Gastrocnemius medialis (tissue), 4 donors: ENCODE results near the gene MEIS2. TPM values are rescaled to one million over a fixed set of nuclear protein-coding genes. Genes with fewer than 3 reads are reported as not detected.

Experiments used
- ATAC-seq, 2 donors: fragments of 150-250 bp; one replicate each; pipeline ENCODE4 v1.9.1; 2016
- DNase-seq, 2 donors: peaks; one replicate each; pipeline ENCODE4 v3.0.0-alpha.2; 2019
- H3K27ac ChIP-seq, 4 donors: fragments of 200-600 bp; sonication (generic); 1 replicate in 1 of 4; 2 replicates in 3 of 4; pipeline ENCODE4 v1.5.1; 2016 to 2018; ENCODE audit warnings: mild to moderate bottlenecking in 2 of 4, moderate library complexity in 1 of 4
- H3K27me3 ChIP-seq, 3 donors: fragments of 200-600 bp; sonication (generic) in 2 of 3; 1 replicate in 1 of 3; 2 replicates in 2 of 3; pipeline versions ENCODE4 v1.5.1 to v1.6.0; 2016 to 2019; ENCODE audit warnings: mild to moderate bottlenecking in 1 of 3, moderate library complexity in 1 of 3
- H3K36me3 ChIP-seq, 2 donors: fragments of 200-600 bp; sonication (generic) in 1 of 2; one replicate each; pipeline ENCODE4 v1.5.1; 2017 to 2018
- H3K4me1 ChIP-seq, 2 donors: fragments of 200-600 bp; sonication (generic) in 1 of 2; one replicate each; pipeline ENCODE4 v1.5.1; 2016 to 2017; ENCODE audit warnings: mild to moderate bottlenecking in 2 of 2
- H3K4me3 ChIP-seq, 4 donors: fragments of 200-600 bp; sonication (generic) in 3 of 4; 1 replicate in 1 of 4; 2 replicates in 3 of 4; pipeline ENCODE4 v1.5.1; 2016 to 2019; ENCODE audit warnings: mild to moderate bottlenecking in 2 of 4
- H3K9me3 ChIP-seq, 3 donors: fragments of 200-600 bp; sonication (generic) in 2 of 3; 1 replicate in 1 of 3; 2 replicates in 2 of 3; pipeline ENCODE4 v1.5.1; 2016 to 2019
- CTCF ChIP-seq, 5 experiments: fragments of 450-650 bp in 3 of 5; fragments of 200-600 bp in 2 of 5; sonication (generic) in 2 of 5; IDR thresholded peaks in 4 of 5; conservative IDR thresholded peaks in 1 of 5; 1 replicate in 4 of 5; 2 replicates in 1 of 5; pipeline ENCODE4 v1.5.1; 2016 to 2019; ENCODE audit warnings: antibody characterized with exemption in 5 of 5, mild to moderate bottlenecking in 3 of 5, moderate library complexity in 3 of 5
- POLR2A ChIP-seq, 2 donors: fragments of 450-650 bp; IDR thresholded peaks; one replicate each; pipeline ENCODE4 v1.6.1; 2017; ENCODE audit warnings: antibody characterized with exemption in 2 of 2, mild to moderate bottlenecking in 2 of 2, moderate library complexity in 2 of 2
- in situ Hi-C, 4 donors: fragments of 200-750 bp; cut with MboI; loops; one replicate each; pipeline versions ENCODE4 v1.15.0 to v1.8.0; 2017; ENCODE audit warnings: low sequenced_read_pairs in 4 of 4
- intact Hi-C: fragments of 100-400 bp; cut with DNase I; formaldehyde crosslinking; loops from one replicate; pipeline ENCODE4 v1.15.1; 2023; ENCODE audit warnings: low total_unique reads
- total RNA-seq, 4 donors: library from RNA; depleted of rRNA; stranded (reverse); fragments of >200 nt; gene quantifications; one replicate each; pipeline versions ENCODE4 v1.1.0 to v1.2.3, GENCODE V29; 2016

The MEIS2 gene
- total RNA-seq, 4 donors from 2014 or later: 0.31 to 1.8 (median 0.40) TPM; not detected in 1

GRCh38 chr15:36877796-36878683 is 222.3 kb downstream of the MEIS2 start:
- intact Hi-C loops (no loop called here), in situ Hi-C loops (loop anchor here in 3 of 4 donors (25.0 kb wide), 2 partner anchors 234 to 1009 kb away; partner anchors contain the start of gene MEIS2 (in 3 of the 3))
- H3K9me3 ChIP-seq: no peaks in the 10 kb centered on the region
- H3K27ac ChIP-seq: no peak overlapping the region
- H3K36me3 ChIP-seq: no peaks in the 10 kb centered on the region
- peak overlapping the region in 2 of 4 donors; percentile 10 to 30 for H3K4me3 ChIP-seq
- peaks cover 9 to 11% of the 10 kb centered on the region in 2 donors for H3K4me1 ChIP-seq
- ATAC-seq: peak in 1 of 2 donors; percentile 30
- DNase-seq: no peak
- H3K27me3 ChIP-seq: peaks cover 67 to 89% (median 74%) of the 10 kb centered on the region in 3 donors
- TF ChIP-seq CTCF (IDR thresholded peaks at IDR 0.05 in 4 of 5, conservative IDR thresholded peaks at IDR 0.05 in 1 of 5) (no peak), POLR2A (IDR thresholded peaks at IDR 0.05) (no peak)

- no peaks in the 10 kb centered on the region for H3K36me3 ChIP-seq
- intact Hi-C loops (no loop called here), in situ Hi-C loops (loop anchor here in 3 of 4 donors (25.0 kb wide), 2 partner anchors 235 to 1010 kb away; partner anchors contain the start of gene MEIS2 (in 3 of the 3))
- DNase-seq (no peak), ATAC-seq (no peak)
- no peaks in the 10 kb centered on the region for H3K9me3 ChIP-seq
- H3K4me1 ChIP-seq: peaks cover 9 to 11% of the 10 kb centered on the region in 2 donors
- H3K27me3 ChIP-seq: peaks cover 60 to 81% (median 66%) of the 10 kb centered on the region in 3 donors
- TF ChIP-seq CTCF (IDR thresholded peaks at IDR 0.05 in 4 of 5, conservative IDR thresholded peaks at IDR 0.05 in 1 of 5) (no peak), POLR2A (IDR thresholded peaks at IDR 0.05) (no peak)
- H3K27ac ChIP-seq: no peak overlapping the region
- H3K4me3 ChIP-seq: no peak overlapping the region
Measured at GRCh38 chr15:36877294-36877693, 223.1 kb downstream of the MEIS2 start.

GRCh38 chr15:36875740-36876334 is 224.5 kb downstream of the MEIS2 start:
- Histone ChIP-seq H3K4me1 (peaks cover 9 to 11% of the 10 kb centered on the region in 2 donors), H3K4me3 (no peak overlapping the region), H3K27ac (no peak overlapping the region), H3K9me3 (no peaks in the 10 kb centered on the region), H3K36me3 (no peaks in the 10 kb centered on the region), H3K27me3 (peaks cover 45 to 67% (median 52%) of the 10 kb centered on the region in 3 donors)
- TF ChIP-seq POLR2A (IDR thresholded peaks at IDR 0.05) (no peak), CTCF (IDR thresholded peaks at IDR 0.05 in 4 of 5, conservative IDR thresholded peaks at IDR 0.05 in 1 of 5) (no peak)
- DNase-seq: no peak
- no peak for ATAC-seq
- intact Hi-C loops: no loop called here
- in situ Hi-C loops: loop anchor here in 3 of 4 donors (25.0 kb wide), 2 partner anchors 236 to 1011 kb away; partner anchors contain the start of gene MEIS2 (in 3 of the 3)

- Histone ChIP-seq H3K27me3 (peaks cover 36 to 58% (median 43%) of the 10 kb centered on the region in 3 donors), H3K36me3 (no peaks in the 10 kb centered on the region), H3K9me3 (no peaks in the 10 kb centered on the region), H3K4me3 (no peak overlapping the region), H3K27ac (no peak overlapping the region), H3K4me1 (peaks cover 0 to 3% of the 10 kb centered on the region in 2 donors)
- intact Hi-C loops: no loop called here
- in situ Hi-C loops: loop anchor here in 3 of 4 donors (25.0 kb wide), 2 partner anchors 237 to 1012 kb away; partner anchors contain the start of gene MEIS2 (in 3 of the 3)
- ATAC-seq (no peak), DNase-seq (no peak)
- TF ChIP-seq POLR2A (IDR thresholded peaks at IDR 0.05): no peak
- no peak for TF ChIP-seq CTCF (IDR thresholded peaks at IDR 0.05 in 4 of 5, conservative IDR thresholded peaks at IDR 0.05 in 1 of 5)
Measured at GRCh38 chr15:36874930-36875329, 225.4 kb downstream of the MEIS2 start.
